Karpas-422 (cell line): ENCODE data around the gene LINC01488. TPM values are rescaled to one million over a fixed set of nuclear protein-coding genes. Genes with fewer than 3 reads are reported as not detected.

ENCODE experiments used
- DNase-seq: peaks from one replicate; pipeline ENCODE4 v3.0.0-alpha.2; 2015
- H2AFZ ChIP-seq: fragments of 200-600 bp; sonication (generic); 2 replicates; pipeline ENCODE4 v1.6.1; 2014; ENCODE audit warnings: antibody characterized with exemption, low read length, mixed read lengths
- H3K27ac ChIP-seq: fragments of 200-600 bp; sonication (generic); 2 replicates; pipeline ENCODE4 v1.5.1; 2014; ENCODE audit warnings: mild to moderate bottlenecking, low read length, moderate library complexity
- H3K27me3 ChIP-seq: fragments of 200-600 bp; sonication (generic); 2 replicates; pipeline ENCODE4 v1.6.1; 2014; ENCODE audit warnings: low read length, mixed read lengths
- H3K36me3 ChIP-seq: fragments of 200-600 bp; sonication (generic); 2 replicates; pipeline ENCODE4 v1.6.1; 2014; ENCODE audit warnings: low read length, mixed read lengths; ENCODE audit not compliant: insufficient read depth
- H3K4me1 ChIP-seq: fragments of 200-600 bp; sonication (generic); 2 replicates; pipeline ENCODE4 v1.6.1; 2014; ENCODE audit warnings: mild to moderate bottlenecking, low read length, mixed read lengths
- H3K4me2 ChIP-seq: fragments of 200-600 bp; sonication (generic); 2 replicates; pipeline ENCODE4 v1.6.1; 2014; ENCODE audit warnings: low read length, low read depth, mild to moderate bottlenecking; ENCODE audit not compliant: poor library complexity, severe bottlenecking
- H3K4me3 ChIP-seq: fragments of 200-600 bp; sonication (generic); 2 replicates; pipeline ENCODE4 v1.5.1; 2014; ENCODE audit warnings: mild to moderate bottlenecking, antibody characterized with exemption, low read length, mixed read lengths
- H3K79me2 ChIP-seq: fragments of 200-600 bp; sonication (generic); 2 replicates; pipeline ENCODE4 v1.6.1; 2014; ENCODE audit warnings: mild to moderate bottlenecking, low read length, mixed read lengths
- H3K9ac ChIP-seq: fragments of 200-600 bp; sonication (generic); 2 replicates; pipeline ENCODE4 v1.6.0; 2014; ENCODE audit warnings: low read length
- H3K9me2 ChIP-seq: fragments of 200-600 bp; sonication (generic), shearing (Covaris generic); replicated peaks from 2 replicates; pipeline ENCODE4 v1.6.0; 2014; ENCODE audit warnings: mild to moderate bottlenecking, low read length, moderate library complexity; ENCODE audit not compliant: insufficient read depth
- H3K9me3 ChIP-seq: fragments of 300-700, 200-600 bp; sonication (generic); 2 replicates; pipeline ENCODE4 v1.6.1; 2014; ENCODE audit warnings: low read length, mixed read lengths
- H4K20me1 ChIP-seq: fragments of 200-600 bp; sonication (generic); 2 replicates; pipeline ENCODE4 v1.6.1; 2014; ENCODE audit warnings: mild to moderate bottlenecking, antibody characterized with exemption, low read length, low read depth; ENCODE audit not compliant: insufficient read depth
- total RNA-seq: library from RNA; depleted of rRNA; stranded (reverse); fragments of >200 nt; shearing (Covaris generic); gene quantifications from 2 replicates; pipeline ENCODE4 v1.2.3, GENCODE V29; 2014; ENCODE audit warnings: low replicate concordance

The LINC01488 gene
- total RNA-seq, 1 experiment from 2014 or later, result not detected

GRCh38 chr11:69484427-69485259 lies 3.2 kb downstream of the LINC01488 start:
- no peaks in the 10 kb centered on the region for H3K9me3 ChIP-seq
- H3K27me3 ChIP-seq, result no peaks in the 10 kb centered on the region
- H3K79me2 ChIP-seq, result no peaks in the 10 kb centered on the region
- H3K9ac ChIP-seq, result no peak overlapping the region
- DNase-seq, result no peak
- H3K4me1 ChIP-seq, result no peaks in the 10 kb centered on the region
- no peak overlapping the region for H2AFZ ChIP-seq
- no peak overlapping the region for H3K4me3 ChIP-seq
- no peak overlapping the region for H3K4me2 ChIP-seq
- H3K27ac ChIP-seq, result no peak overlapping the region
- H3K9me2 ChIP-seq, result no peaks in the 10 kb centered on the region
- H3K36me3 ChIP-seq, result no peaks in the 10 kb centered on the region
- H4K20me1 ChIP-seq, result no peaks in the 10 kb centered on the region

GRCh38 chr11:69485337-69486041 lies 4.0 kb downstream of the LINC01488 start:
- Histone ChIP-seq H3K9ac (no peak overlapping the region), H3K9me2 (no peaks in the 10 kb centered on the region), H3K27ac (no peak overlapping the region), H3K4me3 (no peak overlapping the region), H4K20me1 (no peaks in the 10 kb centered on the region), H3K27me3 (no peaks in the 10 kb centered on the region), H3K9me3 (no peaks in the 10 kb centered on the region), H3K4me1 (no peaks in the 10 kb centered on the region), H3K4me2 (no peak overlapping the region), H2AFZ (no peak overlapping the region), H3K36me3 (no peaks in the 10 kb centered on the region), H3K79me2 (no peaks in the 10 kb centered on the region)
- DNase-seq, result no peak

- no peaks in the 10 kb centered on the region for H4K20me1 ChIP-seq
- H3K79me2 ChIP-seq, result no peaks in the 10 kb centered on the region
- H3K36me3 ChIP-seq, result no peaks in the 10 kb centered on the region
These were observed 4.8 kb downstream of the LINC01488 start for GRCh38 chr11:69486056-69486772.

GRCh38 chr11:69486773-69487291 lies 5.4 kb downstream of the LINC01488 start:
- Histone ChIP-seq H3K9me3 (no peaks in the 10 kb centered on the region), H3K27ac (no peak overlapping the region), H3K4me1 (no peaks in the 10 kb centered on the region), H3K4me2 (no peak overlapping the region), H3K9ac (no peak overlapping the region), H3K79me2 (no peaks in the 10 kb centered on the region), H3K27me3 (no peaks in the 10 kb centered on the region), H3K36me3 (no peaks in the 10 kb centered on the region), H3K4me3 (no peak overlapping the region), H3K9me2 (no peaks in the 10 kb centered on the region), H4K20me1 (no peaks in the 10 kb centered on the region), H2AFZ (no peak overlapping the region)
- no peak for DNase-seq

More at GRCh38 chr11:69486056-69486772, 4.8 kb downstream of the LINC01488 start:
- Histone ChIP-seq H3K9me3 (no peaks in the 10 kb centered on the region), H3K4me1 (no peaks in the 10 kb centered on the region), H3K27ac (no peak overlapping the region), H3K9ac (no peak overlapping the region), H3K4me2 (no peak overlapping the region), H3K27me3 (no peaks in the 10 kb centered on the region), H3K9me2 (no peaks in the 10 kb centered on the region), H2AFZ (no peak overlapping the region), H3K4me3 (no peak overlapping the region)
- DNase-seq, result no peak

- no peak overlapping the region for H2AFZ ChIP-seq
- no peaks in the 10 kb centered on the region for H3K4me1 ChIP-seq
- no peaks in the 10 kb centered on the region for H3K9me3 ChIP-seq
- H3K9ac ChIP-seq, result no peak overlapping the region
- no peaks in the 10 kb centered on the region for H3K9me2 ChIP-seq
- H3K4me3 ChIP-seq, result no peak overlapping the region
- no peaks in the 10 kb centered on the region for H4K20me1 ChIP-seq
- H3K36me3 ChIP-seq, result no peaks in the 10 kb centered on the region
- no peaks in the 10 kb centered on the region for H3K27me3 ChIP-seq
- no peak overlapping the region for H3K4me2 ChIP-seq
- no peaks in the 10 kb centered on the region for H3K79me2 ChIP-seq
- DNase-seq, result no peak
- no peak overlapping the region for H3K27ac ChIP-seq
These were observed 5.9 kb downstream of the LINC01488 start for GRCh38 chr11:69487391-69487790.

GRCh38 chr11:69487849-69488542 lies 6.5 kb downstream of the LINC01488 start:
- Histone ChIP-seq H3K4me1 (no peaks in the 10 kb centered on the region), H3K27me3 (no peaks in the 10 kb centered on the region)

GRCh38 chr11:69488543-69488940 lies 7.1 kb downstream of the LINC01488 start:
- Histone ChIP-seq H2AFZ (no peak overlapping the region), H3K4me2 (no peak overlapping the region), H3K79me2 (no peaks in the 10 kb centered on the region), H3K27ac (no peak overlapping the region), H3K9ac (no peak overlapping the region), H3K27me3 (no peaks in the 10 kb centered on the region), H3K9me3 (no peaks in the 10 kb centered on the region), H3K36me3 (no peaks in the 10 kb centered on the region), H3K9me2 (no peaks in the 10 kb centered on the region), H3K4me1 (no peaks in the 10 kb centered on the region), H3K4me3 (no peak overlapping the region), H4K20me1 (no peaks in the 10 kb centered on the region)
- no peak for DNase-seq

More at GRCh38 chr11:69487849-69488542, 6.5 kb downstream of the LINC01488 start:
- no peaks in the 10 kb centered on the region for H3K79me2 ChIP-seq
- no peaks in the 10 kb centered on the region for H3K9me3 ChIP-seq
- no peak overlapping the region for H3K4me2 ChIP-seq
- H3K9ac ChIP-seq, result no peak overlapping the region
- H3K36me3 ChIP-seq, result no peaks in the 10 kb centered on the region
- H3K9me2 ChIP-seq, result no peaks in the 10 kb centered on the region
- H4K20me1 ChIP-seq, result no peaks in the 10 kb centered on the region
- DNase-seq, result no peak
- no peak overlapping the region for H2AFZ ChIP-seq
- H3K27ac ChIP-seq, result no peak overlapping the region
- H3K4me3 ChIP-seq, result no peak overlapping the region
